HepG2 (cell line): ENCODE data around the gene YIPF4. TPM values are rescaled to one million over a fixed set of nuclear protein-coding genes. Genes with fewer than 3 reads are reported as not detected.

ENCODE experiments used
- ATAC-seq: fragments of 200-7000 bp; cut with Tn5 transposase; 3 replicates; pipeline ENCODE4 v1.9.1; 2020; ENCODE audit warnings: mild to moderate bottlenecking, moderate library complexity
- BruUV-seq: library from RNA; stranded (reverse); fragments of 400-500 nt; replicated peaks from 2 replicates; lab custom pipeline; 2021; lab: Mats Ljungman, UMichigan
- CTCF ChIA-PET: fragments of 300-600 bp; formaldehyde crosslinking; extraction: SDS; loops from one replicate; lab custom pipeline; 2021; ENCODE audit warnings: low total read pairs, inconsistent platforms, low intra/inter-chr PET ratio; lab: Yijun Ruan, JAX
- POLR2A ChIA-PET: fragments of 350-600 bp; sonication (Branson Sonifier 250); formaldehyde crosslinking; loops from one replicate; lab custom pipeline; 2020; ENCODE audit warnings: antibody characterized with exemption, inconsistent platforms; lab: Yijun Ruan, JAX
- DNase-seq: peaks from one replicate; pipeline ENCODE4 v3.0.0-alpha.2; 2015; ENCODE audit warnings: low spot score
- FAIRE-seq: peaks from 3 replicates; lab custom pipeline; 2011; peaks lifted over from hg19 to GRCh38; lab: Jason Lieb, UNC
- H2AFZ ChIP-seq: one replicate; pipeline ENCODE4 v1.6.1; 2011; ENCODE audit warnings: low read length, inconsistent platforms
- H3K27ac ChIP-seq: fragments of 300-600 bp; 3 replicates; pipeline ENCODE4 v1.8.0; 2011; ENCODE audit warnings: mixed run types, mild to moderate bottlenecking, mixed read lengths, low read length, inconsistent platforms; ENCODE audit not compliant: insufficient read depth; ENCODE audit errors: extremely low read length
- H3K27me3 ChIP-seq, 2 experiments: fragments of 200-600 bp in 1 of 2; 2 replicates in 1 of 2; 3 replicates in 1 of 2; pipeline versions ENCODE4 v1.6.0 to v1.8.0; 2011; ENCODE audit warnings: low read length in 2 of 2, mild to moderate bottlenecking in 2 of 2, moderate library complexity in 2 of 2, inconsistent platforms in 1 of 2; ENCODE audit not compliant: insufficient read depth in 2 of 2, control insufficient read depth in 1 of 2
- H3K36me3 ChIP-seq, 2 experiments: fragments of 200-600 bp in 1 of 2; replicated peaks in 1 of 2; 2 replicates in 1 of 2; 3 replicates in 1 of 2; pipeline versions ENCODE4 v1.5.1 to v1.8.0; 2011; ENCODE audit warnings: low read length in 2 of 2, inconsistent platforms in 1 of 2; ENCODE audit not compliant: insufficient read depth in 2 of 2, control insufficient read depth in 1 of 2
- H3K4me1 ChIP-seq: 2 replicates; pipeline ENCODE4 v1.5.1; 2012; ENCODE audit warnings: low read length, inconsistent platforms; ENCODE audit not compliant: insufficient read depth
- H3K4me2 ChIP-seq: 2 replicates; pipeline ENCODE4 v1.6.0; 2011; ENCODE audit warnings: low read depth, low read length, inconsistent platforms
- H3K4me3 ChIP-seq, 3 experiments: fragments of 200-600 bp in 1 of 3; sonication (generic), shearing (Covaris generic) in 1 of 3; replicated peaks in 1 of 3; 2 replicates each; pipeline ENCODE4 v1.5.1; 2011 to 2016; ENCODE audit warnings: low read length in 3 of 3, inconsistent platforms in 2 of 3, low read depth in 2 of 3, mild to moderate bottlenecking in 2 of 3, control low read depth in 1 of 3, mixed read lengths in 1 of 3; ENCODE audit not compliant: insufficient read depth in 1 of 3
- H3K79me2 ChIP-seq: one replicate; pipeline ENCODE4 v1.6.1; 2011; ENCODE audit warnings: low read length, inconsistent platforms; ENCODE audit not compliant: insufficient read depth
- H3K9ac ChIP-seq: 2 replicates; pipeline ENCODE4 v1.6.0; 2011; ENCODE audit warnings: mild to moderate bottlenecking, low read depth, low read length, inconsistent platforms; ENCODE audit not compliant: insufficient read depth
- H3K9me3 ChIP-seq: 2 replicates; pipeline ENCODE4 v1.5.1; 2012; ENCODE audit warnings: mild to moderate bottlenecking, low read length
- H4K20me1 ChIP-seq: 2 replicates; pipeline ENCODE4 v1.6.0; 2011; ENCODE audit warnings: inconsistent platforms, mild to moderate bottlenecking, low read length, moderate library complexity; ENCODE audit not compliant: insufficient read depth
- GFI1 ChIP-seq: sonication (generic); formaldehyde crosslinking; IDR thresholded peaks from 2 replicates; pipeline ENCODE4 v1.5.0; 2020; ENCODE audit warnings: missing genetic modification reagents, mild to moderate bottlenecking, borderline replicate concordance
- SOX6 ChIP-seq, 2 experiments: fragments of 450-650 bp in 1 of 2; sonication (generic) in 1 of 2; formaldehyde crosslinking in 1 of 2; IDR thresholded peaks; 2 replicates each; pipeline versions ENCODE4 v1.4.0 to v1.6.1; 2017 to 2020; ENCODE audit warnings: antibody characterized with exemption in 1 of 2, mild to moderate bottlenecking in 1 of 2, missing genetic modification reagents in 1 of 2
- TBL1XR1 ChIP-seq: fragments of 150-350 bp; IDR thresholded peaks from 2 replicates; pipeline ENCODE4 v1.6.1; 2014; ENCODE audit warnings: borderline replicate concordance, low read length; ENCODE audit not compliant: partially characterized antibody
- ZBTB20 ChIP-seq: sonication (generic); formaldehyde crosslinking; IDR thresholded peaks from 2 replicates; pipeline ENCODE4 v1.8.1; 2023; ENCODE audit warnings: missing genetic modification reagents, low read depth, mild to moderate bottlenecking, borderline replicate concordance
- ZFY ChIP-seq: sonication (generic); formaldehyde crosslinking; IDR thresholded peaks from 2 replicates; pipeline ENCODE4 v1.4.0; 2020; ENCODE audit warnings: missing genetic modification reagents
- ZNF468 ChIP-seq: sonication (generic); formaldehyde crosslinking; IDR thresholded peaks from 2 replicates; pipeline ENCODE4 v1.8.0; 2022; ENCODE audit warnings: mild to moderate bottlenecking, moderate library complexity, missing genetic modification reagents
- ZNF501 ChIP-seq: sonication (generic); formaldehyde crosslinking; IDR thresholded peaks from 2 replicates; pipeline ENCODE4 v1.5.1; 2020; ENCODE audit warnings: mild to moderate bottlenecking, moderate library complexity, missing genetic modification reagents
- ZNF558 ChIP-seq: sonication (generic); formaldehyde crosslinking; IDR thresholded peaks from 2 replicates; pipeline ENCODE4 v1.9.0; 2022; ENCODE audit warnings: mild to moderate bottlenecking, missing genetic modification reagents, borderline replicate concordance
- WGBS: methylation state at CpG from one replicate; pipeline ENCODE4 v1.1.6; 2017; ENCODE audit warnings: low lambda C conversion rate; 5-methylcytosine and 5-hydroxymethylcytosine counted together
- in situ Hi-C: cut with HindIII; loops from 2 replicates; pipeline ENCODE4 v1.10.0; 2017; ENCODE audit warnings: low pct_unique_long_range_greater_than_20kb; ENCODE audit not compliant: extremely low pct_ligation_motif_present
- intact Hi-C: fragments of 100-400 bp; cut with micrococcal nuclease; formaldehyde crosslinking; loops from one replicate; pipeline ENCODE4 v1.10.0; 2022; ENCODE audit not compliant: unreplicated experiment
- polyA plus RNA-seq, 8 experiments: library from polyadenylated mRNA; depleted of rRNA in 3 of 8; stranded (reverse) in 7 of 8; unstranded in 1 of 8; fragments of >200 nt; fragmentation: Illumina TruSeq in 4 of 8; extraction: Trizol in 4 of 8; gene quantifications; 2 replicates each; pipeline versions ENCODE4 v1.2.1 to v1.2.3, GENCODE V29; 2011 to 2016; ENCODE audit warnings: low read depth in 4 of 8, missing spikeins in 1 of 8, mixed read lengths in 1 of 8; ENCODE audit not compliant: insufficient read depth in 1 of 8
- total RNA-seq, 5 experiments: library from RNA; depleted of rRNA; stranded (reverse); fragments of >200 nt; fragmentation: Illumina TruSeq; extraction: Trizol; gene quantifications; 2 replicates each; pipeline ENCODE4 v1.2.3, GENCODE V29; 2016; ENCODE audit warnings: low read depth in 1 of 5
- TF ChIP-seq, protein P1 (sequence below): sonication (generic); formaldehyde crosslinking; IDR thresholded peaks from 2 replicates; pipeline ENCODE4 v1.8.0; 2022; ENCODE audit warnings: mild to moderate bottlenecking, missing genetic modification reagents; ENCODE audit not compliant: insufficient replicate concordance
- TF ChIP-seq, protein P2 (sequence below): sonication (generic); formaldehyde crosslinking; IDR thresholded peaks from 2 replicates; pipeline ENCODE4 v1.5.0; 2020; ENCODE audit warnings: mild to moderate bottlenecking, missing genetic modification reagents
- TF ChIP-seq, protein P3 (sequence below): sonication (generic); formaldehyde crosslinking; IDR thresholded peaks from 2 replicates; pipeline ENCODE4 v1.8.1; 2023; ENCODE audit warnings: mild to moderate bottlenecking, missing genetic modification reagents
- TF ChIP-seq, protein P4 (sequence below): sonication (generic); formaldehyde crosslinking; IDR thresholded peaks from 2 replicates; pipeline ENCODE4 v1.8.0; 2022; ENCODE audit warnings: low read depth, missing genetic modification reagents

The YIPF4 gene
- total and polyA plus RNA-seq, 2 of the 13 experiments (the other 11 are each of a cell fraction or from before 2014, with no cell fraction given), result 19.0 to 43.9 TPM

DNA sequence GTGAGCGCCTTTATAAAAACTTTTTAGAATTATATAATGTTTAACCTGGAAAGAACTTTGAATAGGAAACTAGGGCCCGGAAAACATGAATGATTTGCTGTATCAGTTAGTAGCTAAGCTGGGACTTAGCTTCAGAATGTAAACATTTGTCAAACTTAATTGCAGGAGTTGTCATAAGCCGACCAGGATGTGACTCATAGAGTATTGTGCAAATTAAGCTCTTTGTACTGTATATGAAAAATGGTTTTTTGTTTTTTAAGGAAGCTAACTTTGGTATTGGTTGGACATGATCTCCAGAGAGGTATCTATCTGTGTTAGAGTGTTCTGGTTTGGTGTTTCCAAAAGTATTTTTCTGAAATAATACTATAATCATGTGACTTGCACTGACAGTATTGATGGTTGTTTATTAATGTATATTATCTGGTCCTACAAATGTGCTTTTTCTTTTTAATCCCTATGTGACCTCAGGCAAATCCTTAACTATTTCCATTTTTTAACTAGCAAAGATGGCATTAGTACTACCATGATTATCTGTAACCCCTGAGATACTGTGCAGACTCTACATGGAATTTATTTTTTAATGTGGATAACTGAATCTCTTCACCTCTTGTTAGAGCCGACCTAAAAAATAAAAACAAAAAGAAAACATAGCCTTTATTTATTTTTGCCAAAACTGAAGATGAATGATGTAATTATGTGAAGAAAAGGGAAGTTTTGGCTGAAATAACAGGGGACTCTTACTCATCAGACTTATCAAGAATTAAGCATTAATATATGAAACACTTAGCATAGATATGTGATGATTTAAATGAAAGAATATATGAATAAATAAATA lies 11.7 kb downstream of the YIPF4 start:
- H3K9ac ChIP-seq, result no peak overlapping the region; the same call in 1 of the 2 replicates
- peak; percentile 80 for DNase-seq
- H3K27me3 ChIP-seq, result no peaks in the 10 kb centered on the region
- no peaks in the 10 kb centered on the region for H4K20me1 ChIP-seq
- no TSS peak for BruUV-seq
- H3K4me1 ChIP-seq, result peaks cover 30% of the 10 kb centered on the region
- no peaks in the 10 kb centered on the region for H3K9me3 ChIP-seq
- in situ Hi-C loops (no loop called here), intact Hi-C loops (no loop called here)
- ChIA-PET POLR2A (interaction anchor here (0.7 to 1.9 kb wide), 11 partner anchors 10 to 284 kb away, joined by 3 to 11 read pairs (median 3); partner anchors contain the start of genes NLRC4, SLC30A6 and YIPF4), CTCF (no interaction called here)
- H3K27ac ChIP-seq, result peak overlapping the region; percentile 56
- peak; percentile 81 for ATAC-seq
- peaks cover 2 to 23% of the 10 kb centered on the region in 2 experiments; a peak in 3 of 5 replicates for H3K36me3 ChIP-seq
- WGBS, result 34% methylated on average over 4 of the region's 4 CpGs
- peak overlapping the region; percentile 33; the same call in 1 of the 2 replicates for H3K4me2 ChIP-seq
- no peak overlapping the region; a peak in 1 of 6 replicates for H3K4me3 ChIP-seq
- no peak for FAIRE-seq
- peaks cover 20% of the 10 kb centered on the region for H3K79me2 ChIP-seq
- H2AFZ ChIP-seq, result no peak overlapping the region
- TF ChIP-seq ZBTB20 (0 out of 2 replicates have a peak, but pooled peaks have one; percentile 46), TBL1XR1 (no peak), SOX6 (IDR thresholded peaks at IDR 0.05) (no peak), SOX6 (CRISPR knock-in tag; IDR thresholded peaks at IDR 0.05) (peak; percentile 73), ZNF468 (CRISPR knock-in tag) (no peak), ZFY (no peak), ZNF501 (CRISPR knock-in tag) (no peak), ZNF558 (no peak), GFI1 (CRISPR knock-in tag) (no peak)
- TF ChIP-seq, protein P1, sequence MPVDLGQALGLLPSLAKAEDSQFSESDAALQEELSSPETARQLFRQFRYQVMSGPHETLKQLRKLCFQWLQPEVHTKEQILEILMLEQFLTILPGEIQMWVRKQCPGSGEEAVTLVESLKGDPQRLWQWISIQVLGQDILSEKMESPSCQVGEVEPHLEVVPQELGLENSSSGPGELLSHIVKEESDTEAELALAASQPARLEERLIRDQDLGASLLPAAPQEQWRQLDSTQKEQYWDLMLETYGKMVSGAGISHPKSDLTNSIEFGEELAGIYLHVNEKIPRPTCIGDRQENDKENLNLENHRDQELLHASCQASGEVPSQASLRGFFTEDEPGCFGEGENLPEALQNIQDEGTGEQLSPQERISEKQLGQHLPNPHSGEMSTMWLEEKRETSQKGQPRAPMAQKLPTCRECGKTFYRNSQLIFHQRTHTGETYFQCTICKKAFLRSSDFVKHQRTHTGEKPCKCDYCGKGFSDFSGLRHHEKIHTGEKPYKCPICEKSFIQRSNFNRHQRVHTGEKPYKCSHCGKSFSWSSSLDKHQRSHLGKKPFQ, result no peak
- TF ChIP-seq, protein P2, sequence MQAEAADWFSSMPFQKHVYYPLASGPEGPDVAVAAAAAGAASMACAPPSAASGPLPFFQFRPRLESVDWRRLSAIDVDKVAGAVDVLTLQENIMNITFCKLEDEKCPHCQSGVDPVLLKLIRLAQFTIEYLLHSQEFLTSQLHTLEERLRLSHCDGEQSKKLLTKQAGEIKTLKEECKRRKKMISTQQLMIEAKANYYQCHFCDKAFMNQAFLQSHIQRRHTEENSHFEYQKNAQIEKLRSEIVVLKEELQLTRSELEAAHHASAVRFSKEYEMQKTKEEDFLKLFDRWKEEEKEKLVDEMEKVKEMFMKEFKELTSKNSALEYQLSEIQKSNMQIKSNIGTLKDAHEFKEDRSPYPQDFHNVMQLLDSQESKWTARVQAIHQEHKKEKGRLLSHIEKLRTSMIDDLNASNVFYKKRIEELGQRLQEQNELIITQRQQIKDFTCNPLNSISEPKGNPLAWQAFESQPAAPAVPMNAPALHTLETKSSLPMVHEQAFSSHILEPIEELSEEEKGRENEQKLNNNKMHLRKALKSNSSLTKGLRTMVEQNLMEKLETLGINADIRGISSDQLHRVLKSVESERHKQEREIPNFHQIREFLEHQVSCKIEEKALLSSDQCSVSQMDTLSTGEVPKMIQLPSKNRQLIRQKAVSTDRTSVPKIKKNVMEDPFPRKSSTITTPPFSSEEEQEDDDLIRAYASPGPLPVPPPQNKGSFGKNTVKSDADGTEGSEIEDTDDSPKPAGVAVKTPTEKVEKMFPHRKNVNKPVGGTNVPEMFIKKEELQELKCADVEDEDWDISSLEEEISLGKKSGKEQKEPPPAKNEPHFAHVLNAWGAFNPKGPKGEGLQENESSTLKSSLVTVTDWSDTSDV (CRISPR knock-in tag), result no peak
- TF ChIP-seq, protein P3, sequence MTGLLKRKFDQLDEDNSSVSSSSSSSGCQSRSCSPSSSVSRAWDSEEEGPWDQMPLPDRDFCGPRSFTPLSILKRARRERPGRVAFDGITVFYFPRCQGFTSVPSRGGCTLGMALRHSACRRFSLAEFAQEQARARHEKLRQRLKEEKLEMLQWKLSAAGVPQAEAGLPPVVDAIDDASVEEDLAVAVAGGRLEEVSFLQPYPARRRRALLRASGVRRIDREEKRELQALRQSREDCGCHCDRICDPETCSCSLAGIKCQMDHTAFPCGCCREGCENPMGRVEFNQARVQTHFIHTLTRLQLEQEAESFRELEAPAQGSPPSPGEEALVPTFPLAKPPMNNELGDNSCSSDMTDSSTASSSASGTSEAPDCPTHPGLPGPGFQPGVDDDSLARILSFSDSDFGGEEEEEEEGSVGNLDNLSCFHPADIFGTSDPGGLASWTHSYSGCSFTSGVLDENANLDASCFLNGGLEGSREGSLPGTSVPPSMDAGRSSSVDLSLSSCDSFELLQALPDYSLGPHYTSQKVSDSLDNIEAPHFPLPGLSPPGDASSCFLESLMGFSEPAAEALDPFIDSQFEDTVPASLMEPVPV (CRISPR knock-in tag), result no peak
- TF ChIP-seq, protein P4, sequence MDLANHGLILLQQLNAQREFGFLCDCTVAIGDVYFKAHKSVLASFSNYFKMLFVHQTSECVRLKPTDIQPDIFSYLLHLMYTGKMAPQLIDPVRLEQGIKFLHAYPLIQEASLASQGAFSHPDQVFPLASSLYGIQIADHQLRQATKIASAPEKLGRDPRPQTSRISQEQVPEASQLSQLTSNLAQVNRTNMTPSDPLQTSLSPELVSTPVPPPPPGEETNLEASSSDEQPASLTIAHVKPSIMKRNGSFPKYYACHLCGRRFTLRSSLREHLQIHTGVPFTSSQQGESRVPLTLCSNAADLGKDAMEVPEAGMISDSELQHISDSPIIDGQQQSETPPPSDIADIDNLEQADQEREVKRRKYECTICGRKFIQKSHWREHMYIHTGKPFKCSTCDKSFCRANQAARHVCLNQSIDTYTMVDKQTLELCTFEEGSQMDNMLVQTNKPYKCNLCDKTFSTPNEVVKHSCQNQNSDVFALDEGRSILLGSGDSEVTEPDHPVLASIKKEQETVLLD, result no peak
